ENCODE measurements around the gene ADORA2A. TPM values are rescaled to one million over a fixed set of nuclear protein-coding genes. Genes with fewer than 3 reads are reported as not detected.

ADORA2A gene
- total RNA-seq, 4 donors from 2014 or later = 3.0 to 6.2 (median 3.0) TPM; not detected in 1

DNA sequence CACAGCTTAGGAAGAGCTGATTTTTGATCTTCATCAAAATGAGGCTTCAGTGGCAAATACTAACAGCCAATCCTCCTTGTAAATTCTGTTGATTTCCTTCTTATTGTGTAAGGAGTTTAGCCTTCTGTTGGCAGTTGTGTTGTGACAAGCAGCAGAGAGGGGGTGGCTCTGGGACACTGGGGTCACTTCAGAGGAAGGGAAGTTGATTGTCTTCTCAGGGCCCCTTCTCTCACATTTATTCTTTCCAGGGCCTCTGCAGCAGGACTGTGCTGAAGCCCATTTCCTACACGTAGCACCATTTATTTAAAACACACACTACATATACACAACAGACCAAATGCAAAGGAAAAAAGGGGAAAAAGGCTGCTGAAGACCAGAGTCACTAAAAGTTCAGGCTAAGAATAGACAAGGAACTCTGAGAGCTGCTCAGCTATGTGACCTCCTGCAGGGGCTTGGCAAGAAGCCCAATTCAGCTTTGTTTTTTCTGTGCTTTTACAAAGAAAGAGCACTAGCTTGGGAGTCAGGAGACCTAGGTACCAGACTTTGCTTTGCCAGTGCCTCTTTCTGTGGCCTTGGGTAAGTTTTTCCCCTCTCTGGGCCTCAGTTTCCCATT lies 39.4 kb downstream of the ADORA2A start:
- Histone ChIP-seq H3K27ac (peak overlapping the region in 3 of 4 donors; percentile 6 to 38 (median 18)), H3K27me3 (no peaks in the 10 kb centered on the region), H3K4me3 (no peak overlapping the region), H3K4me1 (peaks cover 0 to 14% (median 5%) of the 10 kb centered on the region in 4 donors), H3K36me3 (no peaks in the 10 kb centered on the region), H3K9me3 (no peaks in the 10 kb centered on the region)
- WGBS, 2 donors (ENCODE audit: low coverage in 1 of 2) = 33 to 62% methylated on average over 1 of the region's 1 CpG
- TF ChIP-seq EP300 (IDR thresholded peaks at IDR 0.05; ENCODE audit: low read depth) (no peak), POLR2A (IDR thresholded peaks at IDR 0.05) (no peak), POLR2AphosphoS5 (IDR thresholded peaks at IDR 0.05) (no peak), CTCF (IDR thresholded peaks at IDR 0.05) (no peak)
- in situ Hi-C loops (cut with MboI; ENCODE audit: low pct_ligation_motif_present in 1 of 4, low pct_unique_long_range_greater_than_20kb in 1 of 4, low sequenced_read_pairs in 3 of 4) (no loop called here), intact Hi-C loops (cut with DNase I; ENCODE audit: low total_unique reads) (no loop called here)
- DNase-seq = no peak

DNA sequence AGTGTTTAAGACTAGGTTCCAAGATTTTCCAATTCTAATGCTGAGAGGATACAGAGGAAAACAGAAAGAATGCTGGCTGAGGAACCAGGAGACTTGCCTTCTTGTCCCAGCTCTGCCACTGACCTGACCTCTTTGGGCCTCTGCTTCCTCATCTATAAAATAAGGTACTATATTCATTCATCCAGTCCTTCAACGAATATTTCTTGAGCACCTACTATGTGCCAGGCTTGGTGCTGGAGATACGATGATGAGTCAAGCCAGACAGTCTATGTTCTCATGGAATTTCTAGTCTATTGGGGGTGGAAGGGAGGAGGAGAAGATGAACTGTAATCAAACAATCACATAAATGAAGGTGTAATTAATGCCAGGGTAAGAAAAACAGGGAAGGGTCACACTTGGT lies 39.9 kb downstream of the ADORA2A start:
- intact Hi-C loops (cut with DNase I; ENCODE audit: low total_unique reads) = no loop called here
- H3K27me3 ChIP-seq = no peaks in the 10 kb centered on the region
- H3K36me3 ChIP-seq = no peaks in the 10 kb centered on the region
- H3K4me3 ChIP-seq = no peak overlapping the region
- WGBS, 2 donors (ENCODE audit: low coverage in 1 of 2) = 58 to 100% methylated on average over 1 to 2 of the region's 2 CpGs
- DNase-seq = no peak
- H3K4me1 ChIP-seq = peaks cover 0 to 14% (median 5%) of the 10 kb centered on the region in 4 donors
- TF ChIP-seq CTCF (IDR thresholded peaks at IDR 0.05) (no peak), EP300 (IDR thresholded peaks at IDR 0.05; ENCODE audit: low read depth) (no peak), POLR2A (IDR thresholded peaks at IDR 0.05) (no peak), POLR2AphosphoS5 (IDR thresholded peaks at IDR 0.05) (no peak)
- H3K27ac ChIP-seq = peak overlapping the region in 2 of 4 donors; percentile 18 to 38
- H3K9me3 ChIP-seq = no peaks in the 10 kb centered on the region
- in situ Hi-C loops (cut with MboI; ENCODE audit: low pct_ligation_motif_present in 1 of 4, low pct_unique_long_range_greater_than_20kb in 1 of 4, low sequenced_read_pairs in 3 of 4) = no loop called here

GRCh38 chr22:24471570-24471969 lies 44.2 kb downstream of the ADORA2A start:
- TF ChIP-seq POLR2AphosphoS5 (IDR thresholded peaks at IDR 0.05) (no peak), EP300 (IDR thresholded peaks at IDR 0.05; ENCODE audit: low read depth) (no peak), POLR2A (IDR thresholded peaks at IDR 0.05) (no peak), CTCF (IDR thresholded peaks at IDR 0.05) (no peak)
- in situ Hi-C loops (cut with MboI; ENCODE audit: low pct_ligation_motif_present in 1 of 4, low pct_unique_long_range_greater_than_20kb in 1 of 4, low sequenced_read_pairs in 3 of 4) (no loop called here), intact Hi-C loops (cut with DNase I; ENCODE audit: low total_unique reads) (no loop called here)
- Histone ChIP-seq H3K27me3 (no peaks in the 10 kb centered on the region), H3K27ac (no peak overlapping the region), H3K4me3 (no peak overlapping the region), H3K9me3 (no peaks in the 10 kb centered on the region), H3K36me3 (no peaks in the 10 kb centered on the region), H3K4me1 (peaks cover 0 to 9% (median 3%) of the 10 kb centered on the region in 4 donors)
- DNase-seq = no peak
- 71 to 85% methylated on average over 2 to 4 of the region's 4 CpGs for WGBS, 2 donors (ENCODE audit: low coverage in 1 of 2)

- TF ChIP-seq EP300 (IDR thresholded peaks at IDR 0.05; ENCODE audit: low read depth) (no peak), POLR2A (IDR thresholded peaks at IDR 0.05) (no peak), POLR2AphosphoS5 (IDR thresholded peaks at IDR 0.05) (no peak), CTCF (IDR thresholded peaks at IDR 0.05) (no peak)
- H3K36me3 ChIP-seq = no peaks in the 10 kb centered on the region
- no peaks in the 10 kb centered on the region for H3K4me1 ChIP-seq
- intact Hi-C loops (cut with DNase I; ENCODE audit: low total_unique reads) = no loop called here
- no peaks in the 10 kb centered on the region for H3K27me3 ChIP-seq
- DNase-seq = no peak
- no peak overlapping the region for H3K27ac ChIP-seq
- no peaks in the 10 kb centered on the region for H3K9me3 ChIP-seq
- H3K4me3 ChIP-seq = no peak overlapping the region
- in situ Hi-C loops (cut with MboI; ENCODE audit: low pct_ligation_motif_present in 1 of 4, low pct_unique_long_range_greater_than_20kb in 1 of 4, low sequenced_read_pairs in 3 of 4) = no loop called here
Observed at GRCh38 chr22:24473284-24473683, 45.9 kb downstream of the ADORA2A start.
